ENCODE results near the gene RPL9.
"Not testable (repeated sequence)": the region's sequence is repeated elsewhere in the genome, so short reads cannot be mapped to it uniquely, and the experiment has no call there.

RPL9 gene

GRCh38 chr4:39464886-39465501 is 6.3 kb upstream of the RPL9 start:
- no peak for DNase-seq

- DNase-seq: not testable (repeated sequence)
These were observed 589 bp downstream of the RPL9 start for GRCh38 chr4:39458161-39458504.

GRCh38 chr4:39456946-39457763 is 1.6 kb downstream of the RPL9 start:
- no peak for DNase-seq

GRCh38 chr4:39455486-39455885 is 3.2 kb downstream of the RPL9 start:
- no peak for DNase-seq

GRCh38 chr4:39453738-39454137 is 5.0 kb downstream of the RPL9 start:
- DNase-seq: no peak

- no peak for DNase-seq
These were observed 5.7 kb downstream of the RPL9 start for GRCh38 chr4:39452860-39453587.

GRCh38 chr4:39452153-39452859 is 6.4 kb downstream of the RPL9 start:
- DNase-seq: no peak

- DNase-seq: no peak
These were observed 7.2 kb downstream of the RPL9 start for GRCh38 chr4:39451423-39452023.

GRCh38 chr4:39450618-39451017 is 8.1 kb downstream of the RPL9 start:
- no peak for DNase-seq

- no peak for DNase-seq
These were observed 11.7 kb downstream of the RPL9 start for GRCh38 chr4:39446842-39447573.

GRCh38 chr4:39446483-39446841 is 12.3 kb downstream of the RPL9 start:
- DNase-seq: no peak

- DNase-seq: no peak
These were observed 15.7 kb downstream of the RPL9 start for GRCh38 chr4:39442998-39443397.

GRCh38 chr4:39441593-39441992 is 17.1 kb downstream of the RPL9 start:
- no peak for DNase-seq

- no peak for DNase-seq
These were observed 22.8 kb downstream of the RPL9 start for GRCh38 chr4:39435659-39436563.

GRCh38 chr4:39433878-39434492 is 24.7 kb downstream of the RPL9 start:
- DNase-seq: no peak

GRCh38 chr4:39429476-39430334 is 29.0 kb downstream of the RPL9 start:
- DNase-seq: no peak

- DNase-seq: no peak
These were observed 31.1 kb downstream of the RPL9 start for GRCh38 chr4:39427520-39428114.

GRCh38 chr4:39426728-39427127 is 32.0 kb downstream of the RPL9 start:
- DNase-seq: no peak

- DNase-seq: not testable (repeated sequence)
These were observed 33.4 kb downstream of the RPL9 start for GRCh38 chr4:39425297-39425696.
